ENCODE measurements around the gene ANKRD65. TPM values are rescaled to one million over a fixed set of nuclear protein-coding genes. Genes with fewer than 3 reads are reported as not detected.

The ANKRD65 gene
- total RNA-seq, 4 donors from 2014 or later, result 4.1 to 15.4 (median 8.7) TPM

DNA sequence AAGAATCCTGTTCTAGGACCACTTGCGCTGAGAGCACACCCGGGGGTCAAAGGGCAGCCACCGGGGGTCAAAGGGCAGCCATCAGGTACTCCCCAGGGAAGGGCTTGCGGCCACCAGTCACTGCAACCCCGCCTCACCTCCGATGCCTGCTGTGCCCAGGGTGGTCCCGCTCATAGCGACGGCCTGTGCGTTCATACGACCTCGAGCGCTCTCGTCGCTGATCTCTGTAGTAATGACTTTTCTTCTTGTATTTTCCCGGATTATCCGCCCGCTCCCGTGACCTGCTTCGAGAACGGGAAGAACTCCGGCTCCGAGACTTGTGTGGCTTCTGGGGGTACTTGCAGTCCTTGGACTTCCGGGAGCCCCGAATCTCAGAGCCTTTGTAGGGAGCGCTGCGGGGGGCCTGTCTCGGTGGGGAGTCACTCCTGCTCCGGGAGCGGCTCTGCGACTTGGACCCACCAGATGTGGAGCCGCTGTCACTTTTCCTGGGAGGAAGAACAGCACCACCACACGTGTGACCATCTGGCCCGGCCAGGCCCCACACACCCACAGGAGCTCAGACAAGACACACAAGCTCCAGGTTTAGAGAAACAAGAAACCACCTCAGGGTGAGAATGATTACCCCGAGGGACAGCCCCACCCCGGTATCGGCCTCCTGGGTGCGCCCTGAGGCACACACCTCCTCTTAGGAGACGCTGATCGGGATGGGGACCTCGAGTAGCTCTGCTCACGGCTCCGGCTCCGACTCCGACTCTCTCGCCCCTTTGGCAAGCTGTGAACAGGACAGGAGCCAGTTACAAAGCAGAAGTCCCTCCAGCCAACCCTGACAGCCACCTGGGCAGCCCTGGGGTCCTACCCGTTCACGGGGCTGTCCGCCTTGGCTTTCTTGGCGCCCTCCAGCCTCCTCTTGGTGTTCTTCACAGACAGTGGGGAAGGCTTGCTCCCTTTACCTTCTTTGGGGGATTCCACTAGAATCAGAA lies 33.7 kb downstream of the ANKRD65 start:
- TF ChIP-seq, protein P1, sequence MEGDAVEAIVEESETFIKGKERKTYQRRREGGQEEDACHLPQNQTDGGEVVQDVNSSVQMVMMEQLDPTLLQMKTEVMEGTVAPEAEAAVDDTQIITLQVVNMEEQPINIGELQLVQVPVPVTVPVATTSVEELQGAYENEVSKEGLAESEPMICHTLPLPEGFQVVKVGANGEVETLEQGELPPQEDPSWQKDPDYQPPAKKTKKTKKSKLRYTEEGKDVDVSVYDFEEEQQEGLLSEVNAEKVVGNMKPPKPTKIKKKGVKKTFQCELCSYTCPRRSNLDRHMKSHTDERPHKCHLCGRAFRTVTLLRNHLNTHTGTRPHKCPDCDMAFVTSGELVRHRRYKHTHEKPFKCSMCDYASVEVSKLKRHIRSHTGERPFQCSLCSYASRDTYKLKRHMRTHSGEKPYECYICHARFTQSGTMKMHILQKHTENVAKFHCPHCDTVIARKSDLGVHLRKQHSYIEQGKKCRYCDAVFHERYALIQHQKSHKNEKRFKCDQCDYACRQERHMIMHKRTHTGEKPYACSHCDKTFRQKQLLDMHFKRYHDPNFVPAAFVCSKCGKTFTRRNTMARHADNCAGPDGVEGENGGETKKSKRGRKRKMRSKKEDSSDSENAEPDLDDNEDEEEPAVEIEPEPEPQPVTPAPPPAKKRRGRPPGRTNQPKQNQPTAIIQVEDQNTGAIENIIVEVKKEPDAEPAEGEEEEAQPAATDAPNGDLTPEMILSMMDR (IDR thresholded peaks at IDR 0.05; ENCODE audit: low read depth), result no peak

DNA sequence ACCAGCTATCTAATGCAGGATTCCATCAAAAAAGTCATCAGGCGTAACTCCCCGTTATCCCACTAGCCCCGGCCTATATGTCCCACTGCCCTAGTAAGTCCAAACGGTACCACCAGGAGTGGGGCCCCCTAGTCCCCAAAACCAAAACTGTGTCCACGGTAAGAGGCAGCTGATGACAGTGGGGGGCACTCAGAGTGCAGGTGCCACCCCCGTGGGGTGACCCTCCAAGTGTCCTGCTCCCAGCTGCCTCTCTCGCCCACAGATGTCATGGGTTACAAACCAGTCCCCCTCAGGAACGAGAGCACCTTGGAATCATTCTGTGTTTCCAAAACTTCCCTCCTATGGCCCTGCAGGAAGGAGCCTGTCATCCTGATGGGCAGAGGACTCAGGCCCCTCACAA lies 35.1 kb downstream of the ANKRD65 start:
- TF ChIP-seq, protein P1 (IDR thresholded peaks at IDR 0.05; ENCODE audit: low read depth), result no peak

DNA sequence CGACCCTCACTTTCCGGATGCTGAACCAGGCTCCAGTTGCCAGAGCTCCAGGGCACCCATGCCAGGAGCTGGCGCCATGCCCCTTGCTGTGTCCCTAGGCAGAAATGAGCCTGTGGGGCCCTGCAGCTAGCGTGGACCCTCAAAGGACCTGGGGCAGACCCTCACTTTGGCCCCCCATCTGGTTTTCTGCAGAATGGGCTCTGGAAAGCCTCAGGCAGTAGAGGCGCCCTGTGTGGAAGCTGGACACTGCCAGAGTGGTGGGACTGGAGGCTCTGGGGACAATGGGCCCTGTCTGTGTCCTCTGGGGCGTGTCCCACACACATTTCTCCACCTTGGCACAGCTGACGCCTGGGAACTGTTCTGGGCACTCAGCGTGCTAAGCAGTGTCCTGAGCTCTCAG lies 39.8 kb downstream of the ANKRD65 start:
- TF ChIP-seq, protein P1 (IDR thresholded peaks at IDR 0.05; ENCODE audit: low read depth), result no peak

DNA sequence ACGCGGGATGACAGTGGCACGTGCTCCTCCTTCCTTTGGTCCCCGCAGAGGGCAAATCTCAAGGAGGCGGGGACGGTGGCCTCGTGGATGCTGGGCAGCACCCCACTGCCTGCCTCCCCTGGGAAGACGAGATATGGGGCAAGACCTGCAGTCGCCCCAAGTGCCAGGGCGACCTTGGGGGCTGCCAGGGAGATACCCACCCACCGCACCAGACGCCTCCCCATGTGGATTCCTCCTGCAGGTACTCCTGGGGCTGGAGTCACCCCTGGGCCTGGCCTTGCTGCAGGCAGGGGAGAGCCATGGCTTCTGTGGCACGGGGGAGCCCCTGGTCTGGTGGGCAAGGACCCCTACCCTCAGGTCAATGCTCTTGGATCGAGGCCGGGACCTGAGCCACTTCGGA lies 40.2 kb downstream of the ANKRD65 start:
- TF ChIP-seq, protein P1 (IDR thresholded peaks at IDR 0.05; ENCODE audit: low read depth), result no peak

DNA sequence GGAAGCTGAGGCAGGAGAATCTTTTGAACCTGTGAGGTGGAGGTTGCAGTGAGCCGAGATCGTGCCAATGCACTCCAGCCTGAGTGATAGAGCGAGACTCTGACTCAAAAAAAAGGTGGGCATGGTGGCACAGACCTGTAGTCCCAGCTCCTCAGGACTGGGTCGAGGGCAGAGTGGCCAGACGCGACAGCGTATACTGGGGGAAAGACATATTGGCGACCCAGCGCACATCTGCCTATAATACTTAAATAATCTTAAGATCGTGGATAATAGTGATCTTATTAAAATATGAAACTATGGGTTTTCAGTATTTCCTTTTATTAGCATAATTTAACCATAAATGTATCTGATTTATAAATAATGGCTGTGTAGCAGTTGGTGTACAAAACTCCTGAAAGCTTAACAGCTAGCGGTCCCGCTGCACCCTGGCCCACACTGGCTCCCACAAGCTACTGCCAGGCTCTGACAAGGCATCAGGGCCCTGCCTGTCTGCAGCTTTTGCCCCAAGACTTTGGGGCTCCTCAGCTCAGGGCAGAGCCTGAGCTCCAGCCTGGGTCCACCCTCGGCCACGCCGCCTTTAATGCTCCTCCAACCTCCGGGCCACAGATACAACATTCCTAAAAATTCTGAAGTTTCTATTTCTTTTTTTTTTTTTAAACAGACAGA lies 43.4 kb downstream of the ANKRD65 start:
- TF ChIP-seq, protein P1 (IDR thresholded peaks at IDR 0.05; ENCODE audit: low read depth), result no peak

DNA sequence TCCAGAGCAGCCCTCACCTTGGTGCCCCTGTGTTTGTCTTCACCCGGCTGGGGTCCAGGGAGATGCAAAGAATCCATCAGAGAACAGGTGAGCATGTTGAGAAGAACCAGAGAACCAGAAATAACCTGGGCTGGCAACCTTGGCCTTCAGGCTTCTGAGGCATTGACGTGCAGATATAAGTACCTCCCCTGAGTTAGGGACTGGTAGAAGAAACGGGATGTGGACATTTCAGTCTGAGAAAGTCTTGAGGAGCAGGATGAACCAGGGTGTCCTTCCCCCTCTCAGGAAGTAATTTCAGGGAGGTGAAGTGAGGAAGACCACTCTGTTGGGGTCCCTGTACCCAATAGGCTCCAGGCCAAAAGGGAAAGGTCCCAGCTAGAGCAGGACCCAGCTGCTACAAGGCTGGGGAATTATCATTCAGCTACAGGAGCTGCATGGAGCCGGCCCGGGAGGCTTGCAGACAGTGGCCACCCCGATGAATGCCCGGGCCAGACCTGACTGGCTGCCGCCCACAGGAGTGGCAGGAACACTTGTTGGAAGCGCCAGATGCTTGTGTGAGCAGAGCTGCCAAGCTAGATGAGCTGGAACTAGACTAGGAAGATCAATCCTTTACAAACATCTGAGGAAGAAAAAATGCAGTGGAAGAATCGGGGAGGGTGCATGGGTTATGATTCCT lies 44.4 kb downstream of the ANKRD65 start:
- TF ChIP-seq, protein P1 (IDR thresholded peaks at IDR 0.05; ENCODE audit: low read depth), result no peak
